Measurements from ENCODE around the gene PECR. TPM values are rescaled to one million over a fixed set of nuclear protein-coding genes. Genes with fewer than 3 reads are reported as not detected.

PECR gene
- total and polyA plus RNA-seq, 2 donors (not counting 1 experiment from before 2014, with no cell fraction given), result 9.5 to 16.5 TPM

- H3K79me2 ChIP-seq (ENCODE audit: control insufficient read depth, insufficient read depth, low read length), result no peaks in the 10 kb centered on the region
- ChIA-PET CTCF (interaction anchor here (3.0 kb wide), 1 partner anchor 11 kb away, joined by 14 read pairs; no protein-coding TSS in a partner anchor), POLR2A (no interaction called here)
- no peaks in the 10 kb centered on the region for H3K9me3 ChIP-seq (ENCODE audit: control extremely low read depth in 1 of 3, control insufficient read depth in 2 of 3, insufficient read depth in 1 of 3, low read length in 2 of 3)
- H3K4me3 Mint-ChIP-seq, result no peak overlapping the region
- no peaks in the 10 kb centered on the region for H3K9me3 Mint-ChIP-seq (ENCODE audit: insufficient read depth)
- H3K4me2 ChIP-seq (replicated peaks; ENCODE audit: low read depth, low read length, poor library complexity, severe bottlenecking), result no peak overlapping the region
- H3K36me3 ChIP-seq (replicated peaks in 1 of 2; ENCODE audit: control extremely low read depth in 1 of 2, control insufficient read depth in 1 of 2, extremely low read depth in 1 of 2, insufficient read depth in 2 of 2, low read length in 1 of 2), result peaks cover 0 to 14% of the 10 kb centered on the region in 2 experiments
- H3K27ac ChIP-seq (ENCODE audit: low read length in 2 of 2), result no peak overlapping the region
- H4K20me1 ChIP-seq (ENCODE audit: control insufficient read depth, insufficient read depth, low read length, poor library complexity, severe bottlenecking), result no peaks in the 10 kb centered on the region
- no CpG with 5 or more reads among the region's 5 CpGs for WGBS (ENCODE audit: insufficient coverage)
- intact Hi-C loops (cut with micrococcal nuclease), result no loop called here
- H3K9ac ChIP-seq (ENCODE audit: low read length), result no peak overlapping the region
- H2AFZ ChIP-seq (ENCODE audit: insufficient read depth, low read depth, low read length, poor library complexity, severe bottlenecking), result no peak overlapping the region
- no peak overlapping the region for H3K27ac Mint-ChIP-seq
- H3K4me3 ChIP-seq (ENCODE audit: control extremely low read depth in 1 of 5, extremely low read depth in 1 of 5, insufficient read depth in 1 of 5, low read depth in 2 of 5, low read length in 4 of 5), result no peak overlapping the region
- no peak for DNase-seq
- ATAC-seq (ENCODE audit: low read depth), result no peak
- no peaks in the 10 kb centered on the region for H3K4me1 ChIP-seq (ENCODE audit: control insufficient read depth in 2 of 2, insufficient read depth in 2 of 2, low read length in 2 of 2)
- no peak for TF ChIP-seq CTCF (IDR thresholded peaks at IDR 0.05)
- no peak for TF ChIP-seq EZH2 (IDR thresholded peaks at IDR 0.05; ENCODE audit: borderline replicate concordance, insufficient read depth, low read depth, low read length, poor library complexity, severe bottlenecking)
- no peaks in the 10 kb centered on the region for H3K27me3 Mint-ChIP-seq
- H3K4me1 Mint-ChIP-seq, result no peaks in the 10 kb centered on the region
- no peaks in the 10 kb centered on the region for H3K27me3 ChIP-seq (replicated peaks in 1 of 4; ENCODE audit: control extremely low read depth in 1 of 4, control insufficient read depth in 3 of 4, insufficient read depth in 4 of 4, low read length in 3 of 4)
These were observed 36.6 kb downstream of the PECR start for GRCh38 chr2:216044883-216045486.

GRCh38 chr2:216043949-216044348, 37.7 kb downstream of the PECR start:
- Histone ChIP-seq H3K27me3 (replicated peaks in 1 of 4; ENCODE audit: control extremely low read depth in 1 of 4, control insufficient read depth in 3 of 4, insufficient read depth in 4 of 4, low read length in 3 of 4) (no peaks in the 10 kb centered on the region), H3K79me2 (ENCODE audit: control insufficient read depth, insufficient read depth, low read length) (no peaks in the 10 kb centered on the region), H3K27ac (ENCODE audit: low read length in 2 of 2) (no peak overlapping the region), H3K9me3 (ENCODE audit: control extremely low read depth in 1 of 3, control insufficient read depth in 2 of 3, insufficient read depth in 1 of 3, low read length in 2 of 3) (no peaks in the 10 kb centered on the region), H2AFZ (ENCODE audit: insufficient read depth, low read depth, low read length, poor library complexity, severe bottlenecking) (no peak overlapping the region), H3K4me1 (ENCODE audit: control insufficient read depth in 2 of 2, insufficient read depth in 2 of 2, low read length in 2 of 2) (no peaks in the 10 kb centered on the region), H3K9ac (ENCODE audit: low read length) (no peak overlapping the region), H4K20me1 (ENCODE audit: control insufficient read depth, insufficient read depth, low read length, poor library complexity, severe bottlenecking) (no peaks in the 10 kb centered on the region), H3K4me2 (replicated peaks; ENCODE audit: low read depth, low read length, poor library complexity, severe bottlenecking) (no peak overlapping the region), H3K4me3 (ENCODE audit: control extremely low read depth in 1 of 5, extremely low read depth in 1 of 5, insufficient read depth in 1 of 5, low read depth in 2 of 5, low read length in 4 of 5) (no peak overlapping the region), H3K36me3 (replicated peaks in 1 of 2; ENCODE audit: control extremely low read depth in 1 of 2, control insufficient read depth in 1 of 2, extremely low read depth in 1 of 2, insufficient read depth in 2 of 2, low read length in 1 of 2) (peaks cover 0 to 17% of the 10 kb centered on the region in 2 experiments)
- Mint-ChIP-seq H3K4me1 (no peaks in the 10 kb centered on the region), H3K4me3 (no peak overlapping the region), H3K27ac (no peak overlapping the region), H3K27me3 (no peaks in the 10 kb centered on the region), H3K9me3 (ENCODE audit: insufficient read depth) (no peaks in the 10 kb centered on the region)
- ATAC-seq (ENCODE audit: low read depth), result no peak
- POLR2A ChIA-PET, result no interaction called here
- intact Hi-C loops (cut with micrococcal nuclease), result no loop called here
- no peak for TF ChIP-seq CTCF (IDR thresholded peaks at IDR 0.05)
- no peak for TF ChIP-seq EZH2 (IDR thresholded peaks at IDR 0.05; ENCODE audit: borderline replicate concordance, insufficient read depth, low read depth, low read length, poor library complexity, severe bottlenecking)
- DNase-seq, result no peak
- 94% methylated on average over 2 of the region's 5 CpGs for WGBS (ENCODE audit: insufficient coverage)
- CTCF ChIA-PET, result interaction anchor here (3.0 kb wide), 1 partner anchor 10 kb away, joined by 14 read pairs; no protein-coding TSS in a partner anchor

All from B cell (primary cell).